CD4-positive, alpha-beta T cell treated with Interferon gamma for 1 hour (primary cell): ENCODE results near the gene BARD1.
"Not testable (repeated sequence)": the region's sequence is repeated elsewhere in the genome, so short reads cannot be mapped to it uniquely, and the experiment has no call there.

ENCODE experiments used
- DNase-seq: peaks from one replicate; pipeline ENCODE4 v3.0.0-alpha.2; 2020

The BARD1 gene

GRCh38 chr2:214753455-214753854 lies 56.0 kb downstream of the BARD1 start:
- no peak for DNase-seq

- no peak for DNase-seq
Observed at GRCh38 chr2:214750529-214750928, 59.0 kb downstream of the BARD1 start.

GRCh38 chr2:214747992-214748391 lies 61.5 kb downstream of the BARD1 start:
- DNase-seq, result no peak

- no peak for DNase-seq
Observed at GRCh38 chr2:214742119-214742518, 67.4 kb downstream of the BARD1 start.

GRCh38 chr2:214740867-214741395 lies 68.6 kb downstream of the BARD1 start:
- no peak for DNase-seq

GRCh38 chr2:214737188-214737587 lies 72.3 kb downstream of the BARD1 start:
- DNase-seq, result no peak

GRCh38 chr2:214730800-214731407 lies 78.6 kb downstream of the BARD1 start:
- no peak for DNase-seq

- DNase-seq, result no peak
Observed at GRCh38 chr2:214730248-214730647, 79.2 kb downstream of the BARD1 start.

GRCh38 chr2:214724741-214725140 lies 84.7 kb downstream of the BARD1 start:
- no peak for DNase-seq

GRCh38 chr2:214717837-214718236 lies 91.6 kb downstream of the BARD1 start:
- DNase-seq, result not testable (repeated sequence)

GRCh38 chr2:214716811-214717560 lies 92.5 kb downstream of the BARD1 start:
- no peak for DNase-seq

GRCh38 chr2:214715025-214715424 lies 94.5 kb downstream of the BARD1 start:
- no peak for DNase-seq

GRCh38 chr2:214713080-214713830 lies 96.2 kb downstream of the BARD1 start:
- no peak for DNase-seq

- DNase-seq, result no peak
Observed at GRCh38 chr2:214710729-214711128, 98.8 kb downstream of the BARD1 start.

- no peak for DNase-seq
Observed at GRCh38 chr2:214706986-214707385, 102.5 kb downstream of the BARD1 start.

GRCh38 chr2:214699236-214699635 lies 110.2 kb downstream of the BARD1 start:
- DNase-seq, result no peak

GRCh38 chr2:214696681-214697080 lies 112.8 kb downstream of the BARD1 start:
- DNase-seq, result no peak

- DNase-seq, result no peak
Observed at GRCh38 chr2:214695789-214696188, 113.7 kb downstream of the BARD1 start.

GRCh38 chr2:214683557-214683956 lies 125.9 kb downstream of the BARD1 start:
- DNase-seq, result not testable (repeated sequence)

- no peak for DNase-seq
Observed at GRCh38 chr2:214679736-214680135, 129.7 kb downstream of the BARD1 start.

GRCh38 chr2:214676421-214677089 lies 132.9 kb downstream of the BARD1 start:
- DNase-seq, result no peak
